Activated T-cell treated with anti-CD3 and anti-CD28 coated beads, Interleukin-2, amount 50 U/mL, for 72 hours (primary cell): Measurements from ENCODE around the gene SETBP1. TPM values are rescaled to one million over a fixed set of nuclear protein-coding genes. Genes with fewer than 3 reads are reported as not detected.

ENCODE experiments used
- ATAC-seq, 2 donors: fragments of 150-1000 bp; cut with Tn5 transposase; replicated peaks in 1 of 2; 2 replicates each; pipeline ENCODE4 v1.10.0; 2021; ENCODE audit warnings: moderate library complexity in 2 of 2, mild to moderate bottlenecking in 1 of 2
- DNase-seq, 2 donors: peaks; one replicate each; pipeline ENCODE4 v3.0.0; 2021 to 2022; ENCODE audit warnings: mixed read lengths in 1 of 2
- H3K27ac Mint-ChIP-seq: one replicate; pipeline ENCODE4 v1.8.0; 2022; ENCODE audit warnings: mild to moderate bottlenecking, moderate library complexity, mixed read lengths
- H3K27me3 Mint-ChIP-seq: one replicate; pipeline ENCODE4 v1.8.0; 2022; ENCODE audit warnings: low read depth, mixed read lengths
- H3K36me3 Mint-ChIP-seq, 2 donors: one replicate each; pipeline ENCODE4 v1.8.0; 2022; ENCODE audit warnings: mixed read lengths in 2 of 2, mild to moderate bottlenecking in 1 of 2; ENCODE audit not compliant: insufficient read depth in 2 of 2
- H3K4me1 Mint-ChIP-seq: one replicate; pipeline ENCODE4 v1.8.0; 2022; ENCODE audit warnings: low read depth, mixed read lengths
- H3K4me3 Mint-ChIP-seq, 2 donors: one replicate each; pipeline ENCODE4 v1.8.0; 2022; ENCODE audit warnings: mild to moderate bottlenecking in 2 of 2, mixed read lengths in 2 of 2, moderate library complexity in 2 of 2
- H3K9me3 Mint-ChIP-seq, 2 donors: one replicate each; pipeline ENCODE4 v1.8.0; 2022; ENCODE audit warnings: mixed read lengths in 2 of 2
- total RNA-seq, 2 donors: library from RNA; stranded (reverse); gene quantifications; one replicate each; pipeline ENCODE4 v1.2.3, GENCODE V29; 2022

The SETBP1 gene
- total RNA-seq, 2 donors from 2014 or later, result 3.8 to 13.8 TPM

- H3K27me3 Mint-ChIP-seq, result peaks cover 17% of the 10 kb centered on the region
- peaks cover 13% of the 10 kb centered on the region for H3K4me1 Mint-ChIP-seq
- H3K36me3 Mint-ChIP-seq, result no peaks in the 10 kb centered on the region
- DNase-seq (no peak), ATAC-seq (no peak)
- H3K4me3 Mint-ChIP-seq, result no peak overlapping the region
- H3K27ac Mint-ChIP-seq, result no peak overlapping the region
- H3K9me3 Mint-ChIP-seq, result no peaks in the 10 kb centered on the region
Observed at GRCh38 chr18:44788334-44788733, 107.6 kb downstream of the SETBP1 start.

GRCh38 chr18:44789710-44790109 lies 109.0 kb downstream of the SETBP1 start:
- ATAC-seq (no peak), DNase-seq (no peak)
- Mint-ChIP-seq H3K9me3 (no peaks in the 10 kb centered on the region), H3K27ac (no peak overlapping the region), H3K27me3 (peaks cover 28% of the 10 kb centered on the region), H3K4me1 (peaks cover 19% of the 10 kb centered on the region), H3K36me3 (no peaks in the 10 kb centered on the region), H3K4me3 (no peak overlapping the region)

- Mint-ChIP-seq H3K9me3 (no peaks in the 10 kb centered on the region), H3K36me3 (no peaks in the 10 kb centered on the region), H3K27me3 (peaks cover 28% of the 10 kb centered on the region), H3K4me1 (peaks cover 28% of the 10 kb centered on the region), H3K4me3 (no peak overlapping the region), H3K27ac (no peak overlapping the region)
- ATAC-seq (no peak), DNase-seq (no peak)
Observed at GRCh38 chr18:44790860-44791259, 110.2 kb downstream of the SETBP1 start.

- ATAC-seq (no peak), DNase-seq (no peak)
- Mint-ChIP-seq H3K4me1 (peaks cover 28% of the 10 kb centered on the region), H3K9me3 (no peaks in the 10 kb centered on the region), H3K27me3 (peaks cover 28% of the 10 kb centered on the region), H3K36me3 (no peaks in the 10 kb centered on the region), H3K4me3 (no peak overlapping the region), H3K27ac (no peak overlapping the region)
Observed at GRCh38 chr18:44791520-44791919, 110.8 kb downstream of the SETBP1 start.

- peaks cover 20% of the 10 kb centered on the region for H3K27me3 Mint-ChIP-seq
- no peaks in the 10 kb centered on the region for H3K9me3 Mint-ChIP-seq
- no peaks in the 10 kb centered on the region for H3K36me3 Mint-ChIP-seq
- H3K4me3 Mint-ChIP-seq, result no peak overlapping the region
- ATAC-seq, result no peak
- H3K27ac Mint-ChIP-seq, result no peak overlapping the region
- peaks cover 29% of the 10 kb centered on the region for H3K4me1 Mint-ChIP-seq
- DNase-seq, result no peak
Observed at GRCh38 chr18:44792456-44793061, 111.9 kb downstream of the SETBP1 start.

- Mint-ChIP-seq H3K9me3 (no peaks in the 10 kb centered on the region), H3K36me3 (no peaks in the 10 kb centered on the region), H3K4me1 (peaks cover 33% of the 10 kb centered on the region), H3K27me3 (peaks cover 20% of the 10 kb centered on the region), H3K27ac (no peak overlapping the region), H3K4me3 (no peak overlapping the region)
- DNase-seq, result no peak
- no peak for ATAC-seq
Observed at GRCh38 chr18:44793194-44793593, 112.5 kb downstream of the SETBP1 start.

GRCh38 chr18:44793685-44794084 lies 113.0 kb downstream of the SETBP1 start:
- no peak overlapping the region for H3K27ac Mint-ChIP-seq
- H3K36me3 Mint-ChIP-seq, result no peaks in the 10 kb centered on the region
- no peaks in the 10 kb centered on the region for H3K9me3 Mint-ChIP-seq
- no peak for ATAC-seq
- no peak overlapping the region for H3K4me3 Mint-ChIP-seq
- peaks cover 37% of the 10 kb centered on the region for H3K4me1 Mint-ChIP-seq
- DNase-seq, result no peak
- peaks cover 20% of the 10 kb centered on the region for H3K27me3 Mint-ChIP-seq

GRCh38 chr18:44795241-44795640 lies 114.6 kb downstream of the SETBP1 start:
- peaks cover 20% of the 10 kb centered on the region for H3K27me3 Mint-ChIP-seq
- no peak overlapping the region for H3K4me3 Mint-ChIP-seq
- no peak for DNase-seq
- peaks cover under 1 to 2% of the 10 kb centered on the region in 2 donors for H3K36me3 Mint-ChIP-seq
- peak; percentile 55 to 56 for ATAC-seq
- no peak overlapping the region for H3K27ac Mint-ChIP-seq
- peaks cover 53% of the 10 kb centered on the region for H3K4me1 Mint-ChIP-seq
- H3K9me3 Mint-ChIP-seq, result peaks cover under 1 to 1% of the 10 kb centered on the region in 2 donors

GRCh38 chr18:44796429-44797428 lies 116.0 kb downstream of the SETBP1 start:
- Mint-ChIP-seq H3K9me3 (peaks cover 4% of the 10 kb centered on the region in 2 donors), H3K27ac (no peak overlapping the region), H3K36me3 (peaks cover 4 to 8% of the 10 kb centered on the region in 2 donors), H3K4me1 (peaks cover 58% of the 10 kb centered on the region), H3K27me3 (peaks cover 10% of the 10 kb centered on the region), H3K4me3 (no peak overlapping the region)
- no peak for ATAC-seq
- no peak for DNase-seq

GRCh38 chr18:44798433-44799048 lies 117.9 kb downstream of the SETBP1 start:
- peak in 1 of 2 donors; percentile 19 for ATAC-seq

GRCh38 chr18:44799382-44799906 lies 118.8 kb downstream of the SETBP1 start:
- H3K27ac Mint-ChIP-seq, result no peak overlapping the region
- H3K4me3 Mint-ChIP-seq, result peak overlapping the region; percentile 23 to 30
- H3K4me1 Mint-ChIP-seq, result peaks cover 67% of the 10 kb centered on the region
- ATAC-seq (peak; percentile 81 to 88), DNase-seq (peak in 1 of 2 donors; percentile 18)
- H3K27me3 Mint-ChIP-seq, result peaks cover 7% of the 10 kb centered on the region
- peaks cover 4 to 8% of the 10 kb centered on the region in 2 donors for H3K36me3 Mint-ChIP-seq
- H3K9me3 Mint-ChIP-seq, result peaks cover 4% of the 10 kb centered on the region in 2 donors

More at GRCh38 chr18:44798433-44799048, 117.9 kb downstream of the SETBP1 start:
- H3K9me3 Mint-ChIP-seq, result peaks cover 4% of the 10 kb centered on the region in 2 donors
- peaks cover 61% of the 10 kb centered on the region for H3K4me1 Mint-ChIP-seq
- peak overlapping the region in 1 of 2 donors; percentile 14 for H3K4me3 Mint-ChIP-seq
- no peak overlapping the region for H3K27ac Mint-ChIP-seq
- H3K36me3 Mint-ChIP-seq, result peaks cover 4 to 8% of the 10 kb centered on the region in 2 donors
- DNase-seq, result no peak
- peaks cover 10% of the 10 kb centered on the region for H3K27me3 Mint-ChIP-seq

- H3K27me3 Mint-ChIP-seq, result peaks cover 7% of the 10 kb centered on the region
- DNase-seq (no peak), ATAC-seq (peak in 1 of 2 donors; percentile 23)
- H3K4me3 Mint-ChIP-seq, result peak overlapping the region; percentile 30 to 31
- peaks cover 4% of the 10 kb centered on the region in 2 donors for H3K9me3 Mint-ChIP-seq
- H3K4me1 Mint-ChIP-seq, result peaks cover 62% of the 10 kb centered on the region
- H3K27ac Mint-ChIP-seq, result no peak overlapping the region
- peaks cover 4 to 8% of the 10 kb centered on the region in 2 donors for H3K36me3 Mint-ChIP-seq
Observed at GRCh38 chr18:44799907-44800421, 119.3 kb downstream of the SETBP1 start.
